Non-pigmented ciliary epithelial cell (primary cell): ENCODE results near the gene PITX1.
"Not testable (repeated sequence)": the region's sequence is repeated elsewhere in the genome, so short reads cannot be mapped to it uniquely, and the experiment has no call there.

Source experiments
- DNase-seq: peaks from one replicate; pipeline ENCODE4 v3.0.0-alpha.2; 2010; ENCODE audit warnings: low read depth

PITX1 gene

GRCh38 chr5:135033901-135034235, at the start of gene PITX1:
Gene PITX1 (minus strand): TSS chr5:135034228. CDS start chr5:135033881, 347 bp downstream.
- no peak for DNase-seq

- DNase-seq, result not testable (repeated sequence)
These were observed 49.3 kb upstream of the PITX1 start for GRCh38 chr5:135083334-135083733.

- DNase-seq, result no peak
These were observed 47.2 kb upstream of the PITX1 start for GRCh38 chr5:135081240-135081639.

GRCh38 chr5:135079760-135080159, 45.7 kb upstream of the PITX1 start:
- no peak for DNase-seq

GRCh38 chr5:135079099-135079681, 45.2 kb upstream of the PITX1 start:
- no peak for DNase-seq

- no peak for DNase-seq
These were observed 42.8 kb upstream of the PITX1 start for GRCh38 chr5:135076801-135077200.

- DNase-seq, result no peak
These were observed 42.0 kb upstream of the PITX1 start for GRCh38 chr5:135076051-135076491.

GRCh38 chr5:135075621-135076020, 41.6 kb upstream of the PITX1 start:
- DNase-seq, result no peak

- DNase-seq, result no peak
These were observed 39.8 kb upstream of the PITX1 start for GRCh38 chr5:135073761-135074345.

GRCh38 chr5:135072387-135073281, 38.6 kb upstream of the PITX1 start:
- DNase-seq, result no peak

GRCh38 chr5:135071311-135071710, 37.3 kb upstream of the PITX1 start:
- DNase-seq, result no peak

GRCh38 chr5:135069895-135070657, 36.0 kb upstream of the PITX1 start:
- no peak for DNase-seq

GRCh38 chr5:135069016-135069770, 35.2 kb upstream of the PITX1 start:
- DNase-seq, result no peak

GRCh38 chr5:135067587-135067986, 33.6 kb upstream of the PITX1 start:
- DNase-seq, result no peak

GRCh38 chr5:135066781-135067180, 32.8 kb upstream of the PITX1 start:
- DNase-seq, result no peak

- DNase-seq, result no peak
These were observed 31.6 kb upstream of the PITX1 start for GRCh38 chr5:135065306-135066265.

GRCh38 chr5:135064235-135064570, 30.2 kb upstream of the PITX1 start:
- no peak for DNase-seq

- no peak for DNase-seq
These were observed 29.6 kb upstream of the PITX1 start for GRCh38 chr5:135063511-135064234.

GRCh38 chr5:135063056-135063445, 29.0 kb upstream of the PITX1 start:
- DNase-seq, result no peak
